Trophoblast cell (in vitro differentiated cells and primary cell): Measurements from ENCODE around the gene APBA2.

ENCODE experiments used
- DNase-seq, 2 donors: peaks; one replicate each; pipeline ENCODE4 v3.0.0-alpha.2; 2016
- H2AFZ ChIP-seq: 2 replicates; pipeline ENCODE4 v1.6.1; 2013; ENCODE audit warnings: low read length, moderate library complexity, mild to moderate bottlenecking; ENCODE audit not compliant: insufficient read depth, poor library complexity
- H2AK5ac ChIP-seq: 2 replicates; pipeline ENCODE4 v1.6.1; 2013; ENCODE audit warnings: mild to moderate bottlenecking, low read length
- H2BK120ac ChIP-seq: 2 replicates; pipeline ENCODE4 v1.6.1; 2013; ENCODE audit warnings: low read length, mild to moderate bottlenecking, moderate library complexity; ENCODE audit not compliant: insufficient read depth, poor library complexity
- H2BK12ac ChIP-seq: 2 replicates; pipeline ENCODE4 v1.6.1; 2013; ENCODE audit warnings: mild to moderate bottlenecking, low read length, moderate library complexity
- H2BK5ac ChIP-seq: 2 replicates; pipeline ENCODE4 v1.6.1; 2013; ENCODE audit warnings: low read length, low read depth, moderate library complexity, mild to moderate bottlenecking; ENCODE audit not compliant: poor library complexity
- H3K14ac ChIP-seq: 2 replicates; pipeline ENCODE4 v1.6.1; 2013; ENCODE audit warnings: mild to moderate bottlenecking, low read length
- H3K18ac ChIP-seq: 2 replicates; pipeline ENCODE4 v1.6.1; 2013; ENCODE audit warnings: mild to moderate bottlenecking, low read length
- H3K23ac ChIP-seq: 2 replicates; pipeline ENCODE4 v1.6.1; 2013; ENCODE audit warnings: low read length
- H3K27ac ChIP-seq: 2 replicates; pipeline ENCODE4 v1.5.1; 2013; ENCODE audit warnings: low read depth, mild to moderate bottlenecking, inconsistent platforms, low read length, moderate library complexity
- H3K27me3 ChIP-seq: 2 replicates; pipeline ENCODE4 v1.6.1; 2013; ENCODE audit warnings: inconsistent platforms, mild to moderate bottlenecking, low read length, moderate library complexity; ENCODE audit not compliant: insufficient read depth
- H3K36me3 ChIP-seq, 2 experiments: 1 replicate in 1 of 2; 2 replicates in 1 of 2; pipeline ENCODE4 v1.6.1; 2013; ENCODE audit warnings: low read length in 2 of 2, mild to moderate bottlenecking in 2 of 2, moderate library complexity in 1 of 2; ENCODE audit not compliant: insufficient read depth in 2 of 2, control insufficient read depth in 1 of 2
- H3K4ac ChIP-seq: 2 replicates; pipeline ENCODE4 v1.6.1; 2013; ENCODE audit warnings: low read depth, mild to moderate bottlenecking, low read length, moderate library complexity
- H3K4me1 ChIP-seq, 2 experiments: 1 replicate in 1 of 2; 2 replicates in 1 of 2; pipeline ENCODE4 v1.6.1; 2013; ENCODE audit warnings: low read length in 2 of 2, mild to moderate bottlenecking in 2 of 2, moderate library complexity in 1 of 2; ENCODE audit not compliant: insufficient read depth in 2 of 2, control insufficient read depth in 1 of 2
- H3K4me2 ChIP-seq: 2 replicates; pipeline ENCODE4 v1.6.1; 2013; ENCODE audit warnings: inconsistent platforms, mild to moderate bottlenecking, low read length, moderate library complexity
- H3K4me3 ChIP-seq: 2 replicates; pipeline ENCODE4 v1.5.1; 2013; ENCODE audit warnings: mild to moderate bottlenecking, low read depth, low read length, inconsistent platforms
- H3K79me1 ChIP-seq: one replicate; pipeline ENCODE4 v1.6.1; 2013; ENCODE audit warnings: low read length
- H3K79me2 ChIP-seq: 2 replicates; pipeline ENCODE4 v1.6.1; 2013; ENCODE audit warnings: low read length, mild to moderate bottlenecking; ENCODE audit not compliant: control insufficient read depth, insufficient read depth, poor library complexity
- H3K9ac ChIP-seq: 2 replicates; pipeline ENCODE4 v1.6.1; 2013; ENCODE audit warnings: mild to moderate bottlenecking, low read length
- H3K9me3 ChIP-seq: 2 replicates; pipeline ENCODE4 v1.6.1; 2013; ENCODE audit warnings: low read depth, mild to moderate bottlenecking, control low read depth, inconsistent platforms, low read length; ENCODE audit not compliant: insufficient read depth
- H4K12ac ChIP-seq: 2 replicates; pipeline ENCODE4 v1.6.1; 2013; ENCODE audit warnings: low read depth, mild to moderate bottlenecking, low read length, moderate library complexity
- H4K8ac ChIP-seq: 2 replicates; pipeline ENCODE4 v1.6.1; 2013; ENCODE audit warnings: low read depth, mild to moderate bottlenecking, low read length, moderate library complexity
- H4K91ac ChIP-seq: one replicate; pipeline ENCODE4 v1.6.1; 2013; ENCODE audit warnings: low read depth, mild to moderate bottlenecking, low read length, moderate library complexity
- WGBS: extraction: QIAGEN DNeasy Blood & Tissue Kit; methylation state at CpG from one replicate; pipeline ENCODE4 v1.1.7; 2013; ENCODE audit warnings: missing lambda C conversion rate; ENCODE audit not compliant: insufficient read length, insufficient coverage; ENCODE audit errors: extremely low coverage; 5-methylcytosine and 5-hydroxymethylcytosine counted together

The APBA2 gene

GRCh38 chr15:28876845-28877185, 9.0 kb upstream of the APBA2 start:
- Histone ChIP-seq H3K9me3 (peaks cover 3% of the 10 kb centered on the region), H3K79me1 (no peaks in the 10 kb centered on the region), H3K36me3 (no peaks in the 10 kb centered on the region), H2BK12ac (no peak overlapping the region), H4K8ac (no peak overlapping the region), H3K27me3 (no peaks in the 10 kb centered on the region), H3K4me1 (no peaks in the 10 kb centered on the region), H3K4me2 (no peak overlapping the region), H2BK5ac (no peak overlapping the region), H2AFZ (no peak overlapping the region), H4K12ac (no peak overlapping the region), H4K91ac (no peak overlapping the region), H2AK5ac (no peak overlapping the region), H3K23ac (no peak overlapping the region), H3K9ac (no peak overlapping the region), H3K27ac (no peak overlapping the region), H3K4ac (no peak overlapping the region), H2BK120ac (no peak overlapping the region), H3K14ac (no peak overlapping the region), H3K4me3 (no peak overlapping the region), H3K79me2 (no peaks in the 10 kb centered on the region), H3K18ac (no peak overlapping the region)
- DNase-seq = no peak
- WGBS = no CpG with 5 or more reads among the region's 8 CpGs

- WGBS = no CpG with 5 or more reads among the region's 15 CpGs
- no peak overlapping the region for H2BK5ac ChIP-seq
- no peak overlapping the region for H2BK12ac ChIP-seq
- no peak overlapping the region for H3K9ac ChIP-seq
- H3K14ac ChIP-seq = no peak overlapping the region
- H3K18ac ChIP-seq = no peak overlapping the region
- H3K4me2 ChIP-seq = no peak overlapping the region
- no peak overlapping the region for H2AK5ac ChIP-seq
- H4K12ac ChIP-seq = no peak overlapping the region
- H3K4ac ChIP-seq = no peak overlapping the region
- no peak overlapping the region for H3K23ac ChIP-seq
- no peak overlapping the region for H4K8ac ChIP-seq
- DNase-seq = no peak
- H3K79me1 ChIP-seq = no peaks in the 10 kb centered on the region
- no peaks in the 10 kb centered on the region for H3K79me2 ChIP-seq
- H3K4me1 ChIP-seq = no peaks in the 10 kb centered on the region
- H2BK120ac ChIP-seq = no peak overlapping the region
- no peak overlapping the region for H3K4me3 ChIP-seq
- no peak overlapping the region for H4K91ac ChIP-seq
- H3K9me3 ChIP-seq = no peaks in the 10 kb centered on the region
- H3K27me3 ChIP-seq = no peaks in the 10 kb centered on the region
- no peaks in the 10 kb centered on the region for H3K36me3 ChIP-seq
- no peak overlapping the region for H2AFZ ChIP-seq
- no peak overlapping the region for H3K27ac ChIP-seq
Measured at GRCh38 chr15:28878209-28878608, 7.6 kb upstream of the APBA2 start.

- no peak overlapping the region for H2AFZ ChIP-seq
- no peak overlapping the region for H3K14ac ChIP-seq
- H3K4me3 ChIP-seq = no peak overlapping the region
- H3K9ac ChIP-seq = no peak overlapping the region
- DNase-seq = no peak
- H3K27me3 ChIP-seq = peaks cover 4% of the 10 kb centered on the region
- no peaks in the 10 kb centered on the region for H3K79me1 ChIP-seq
- H3K18ac ChIP-seq = no peak overlapping the region
- H3K4me1 ChIP-seq = no peaks in the 10 kb centered on the region
- no peak overlapping the region for H3K4ac ChIP-seq
- H4K8ac ChIP-seq = no peak overlapping the region
- no peak overlapping the region for H2BK120ac ChIP-seq
- H2BK5ac ChIP-seq = no peak overlapping the region
- H3K9me3 ChIP-seq = no peaks in the 10 kb centered on the region
- H3K27ac ChIP-seq = no peak overlapping the region
- no peak overlapping the region for H3K4me2 ChIP-seq
- no peak overlapping the region for H3K23ac ChIP-seq
- H3K79me2 ChIP-seq = no peaks in the 10 kb centered on the region
- WGBS = no CpG with 5 or more reads among the region's 9 CpGs
- H3K36me3 ChIP-seq = no peaks in the 10 kb centered on the region
- H2BK12ac ChIP-seq = no peak overlapping the region
- no peak overlapping the region for H4K91ac ChIP-seq
- H2AK5ac ChIP-seq = no peak overlapping the region
- H4K12ac ChIP-seq = no peak overlapping the region
Measured at GRCh38 chr15:28879551-28879950, 6.2 kb upstream of the APBA2 start.

- no peak overlapping the region for H3K9ac ChIP-seq
- no peak overlapping the region for H3K4me2 ChIP-seq
- H3K18ac ChIP-seq = no peak overlapping the region
- no peaks in the 10 kb centered on the region for H3K79me1 ChIP-seq
- no peak overlapping the region for H2AFZ ChIP-seq
- H3K4me3 ChIP-seq = no peak overlapping the region
- H2AK5ac ChIP-seq = no peak overlapping the region
- no peak overlapping the region for H2BK12ac ChIP-seq
- H3K27me3 ChIP-seq = peaks cover 10% of the 10 kb centered on the region
- H3K79me2 ChIP-seq = no peaks in the 10 kb centered on the region
- H3K23ac ChIP-seq = no peak overlapping the region
- no peak overlapping the region for H4K12ac ChIP-seq
- no peak overlapping the region for H3K27ac ChIP-seq
- H3K14ac ChIP-seq = no peak overlapping the region
- WGBS = no CpG with 5 or more reads among the region's 5 CpGs
- H3K36me3 ChIP-seq = no peaks in the 10 kb centered on the region
- peaks cover 4 to 5% of the 10 kb centered on the region in 2 experiments for H3K4me1 ChIP-seq
- no peaks in the 10 kb centered on the region for H3K9me3 ChIP-seq
- H4K91ac ChIP-seq = no peak overlapping the region
- no peak overlapping the region for H4K8ac ChIP-seq
- no peak overlapping the region for H2BK120ac ChIP-seq
- H3K4ac ChIP-seq = no peak overlapping the region
- no peak for DNase-seq
- no peak overlapping the region for H2BK5ac ChIP-seq
Measured at GRCh38 chr15:28880680-28881079, 5.1 kb upstream of the APBA2 start.
